Measurements from ENCODE around the gene PDE1C.

- no peak for TF ChIP-seq CTCF (conservative IDR thresholded peaks at IDR 0.05; ENCODE audit: low read depth, low read length)
- no peak for TF ChIP-seq EZH2 (IDR thresholded peaks at IDR 0.05; ENCODE audit: low read length, unreplicated experiment)
Observed at GRCh38 chr7:31939076-31939475, 131.1 kb downstream of the PDE1C start.
